ENCODE data around the gene EXOC4.

GRCh38 chr7:133993547-133993946, 740.7 kb downstream of the EXOC4 start:
- no peak for TF ChIP-seq EZH2 (IDR thresholded peaks at IDR 0.05; ENCODE audit: insufficient read depth, poor library complexity, severe bottlenecking)
- TF ChIP-seq EZH2phosphoT487 (IDR thresholded peaks at IDR 0.05; ENCODE audit: insufficient read depth, low read depth) = no peak
